Endodermal cell (in vitro differentiated cells): Measurements from ENCODE around the gene HMGB4. TPM values are rescaled to one million over a fixed set of nuclear protein-coding genes. Genes with fewer than 3 reads are reported as not detected.
A peak's percentile ranks its signal among the peaks of the same experiment; 100 is the strongest.

Experiments
- DNase-seq: peaks from one replicate; pipeline ENCODE4 v3.0.0-alpha.2; 2017
- H3K27ac ChIP-seq: 2 replicates; pipeline ENCODE4 v1.5.1; 2013; ENCODE audit warnings: mild to moderate bottlenecking, low read depth, low read length, moderate library complexity
- H3K27me3 ChIP-seq: 2 replicates; pipeline ENCODE4 v1.6.1; 2013; ENCODE audit warnings: mild to moderate bottlenecking, low read length, moderate library complexity; ENCODE audit not compliant: insufficient read depth, control insufficient read depth, poor library complexity, severe bottlenecking
- H3K36me3 ChIP-seq: 2 replicates; pipeline ENCODE4 v1.7.0; 2013; ENCODE audit warnings: mild to moderate bottlenecking, low read length, moderate library complexity; ENCODE audit not compliant: control insufficient read depth, insufficient read depth
- H3K4me1 ChIP-seq: one replicate; pipeline ENCODE4 v1.7.0; 2013; ENCODE audit warnings: low read length; ENCODE audit not compliant: control insufficient read depth, insufficient read depth
- H3K4me3 ChIP-seq: 2 replicates; pipeline ENCODE4 v1.5.1; 2013; ENCODE audit warnings: mild to moderate bottlenecking, low read length, moderate library complexity
- H3K9ac ChIP-seq: 2 replicates; pipeline ENCODE4 v1.6.1; 2013; ENCODE audit warnings: mild to moderate bottlenecking, low read length, moderate library complexity; ENCODE audit not compliant: poor library complexity, severe bottlenecking; ENCODE audit errors: extremely low read depth
- H3K9me3 ChIP-seq: 2 replicates; pipeline ENCODE4 v1.6.1; 2013; ENCODE audit warnings: mild to moderate bottlenecking, low read length, moderate library complexity; ENCODE audit not compliant: control insufficient read depth
- H3K27ac Mint-ChIP-seq: 2 replicates; pipeline ENCODE4 v1.8.0; 2020; ENCODE audit warnings: mixed read lengths
- H3K27me3 Mint-ChIP-seq: 2 replicates; pipeline ENCODE4 v1.8.0; 2021; ENCODE audit warnings: mild to moderate bottlenecking, mixed read lengths; ENCODE audit not compliant: insufficient read depth
- H3K36me3 Mint-ChIP-seq: 2 replicates; pipeline ENCODE4 v1.8.0; 2020; ENCODE audit warnings: low read depth, mixed read lengths
- H3K4me1 Mint-ChIP-seq: 2 replicates; pipeline ENCODE4 v1.8.0; 2020; ENCODE audit warnings: mixed read lengths
- H3K4me3 Mint-ChIP-seq: 2 replicates; pipeline ENCODE4 v1.8.0; 2020; ENCODE audit warnings: mild to moderate bottlenecking, moderate library complexity, mixed read lengths
- H3K9me3 Mint-ChIP-seq: 2 replicates; pipeline ENCODE4 v1.8.0; 2020; ENCODE audit warnings: mild to moderate bottlenecking, mixed read lengths
- CTCF ChIP-seq: fragments of 200-600 bp; sonication (generic); conservative IDR thresholded peaks from 2 replicates; pipeline ENCODE4 v1.5.0; 2021; ENCODE audit warnings: antibody characterized with exemption, mild to moderate bottlenecking
- WGBS, 2 experiments: methylation state at CpG; one replicate each; pipeline versions ENCODE4 v1.1.5 to v1.1.7; 2013; ENCODE audit warnings: missing lambda C conversion rate in 2 of 2, mixed read lengths in 1 of 2; ENCODE audit not compliant: insufficient coverage in 1 of 2, insufficient read length in 1 of 2; 5-methylcytosine and 5-hydroxymethylcytosine counted together
- total RNA-seq, 2 donors: library from RNA; stranded (reverse); fragmentation: NEBNext Ultra II Directional in 1 of 2; extraction: Animal tissue kit (Norgen Biotek cat#: 25700) in 1 of 2; gene quantifications; 2 replicates in 1 of 2; 3 replicates in 1 of 2; pipeline ENCODE4 v1.2.1, GENCODE V29; 2021

HMGB4 gene
- total RNA-seq, 2 donors from 2014 or later = not detected

- peaks cover 7% of the 10 kb centered on the region for H3K4me1 ChIP-seq
- no peaks in the 10 kb centered on the region for H3K36me3 ChIP-seq
- DNase-seq = no peak
- Mint-ChIP-seq H3K4me3 (no peak overlapping the region), H3K27me3 (peaks cover 15% of the 10 kb centered on the region), H3K9me3 (no peaks in the 10 kb centered on the region), H3K27ac (no peak overlapping the region), H3K36me3 (no peaks in the 10 kb centered on the region), H3K4me1 (peaks cover 22% of the 10 kb centered on the region)
- H3K9me3 ChIP-seq = no peaks in the 10 kb centered on the region
- 86 to 94% methylated on average over 3 of the region's 3 CpGs for WGBS, 2 experiments
- no peaks in the 10 kb centered on the region for H3K27me3 ChIP-seq
- TF ChIP-seq CTCF = no peak
- H3K27ac ChIP-seq = no peak overlapping the region
- H3K4me3 ChIP-seq = no peak overlapping the region
- H3K9ac ChIP-seq = no peak overlapping the region
Observed at GRCh38 chr1:33905241-33905640, 41.4 kb downstream of the HMGB4 start.

GRCh38 chr1:33906156-33906555, 42.3 kb downstream of the HMGB4 start:
- Histone ChIP-seq H3K27ac (no peak overlapping the region), H3K4me3 (no peak overlapping the region), H3K4me1 (peaks cover 7% of the 10 kb centered on the region), H3K9me3 (no peaks in the 10 kb centered on the region), H3K9ac (no peak overlapping the region), H3K36me3 (no peaks in the 10 kb centered on the region), H3K27me3 (no peaks in the 10 kb centered on the region)
- H3K27ac Mint-ChIP-seq = no peak overlapping the region
- H3K36me3 Mint-ChIP-seq = no peaks in the 10 kb centered on the region
- H3K27me3 Mint-ChIP-seq = peaks cover 14% of the 10 kb centered on the region
- H3K4me1 Mint-ChIP-seq = peaks cover 22% of the 10 kb centered on the region
- TF ChIP-seq CTCF = no peak
- WGBS, 2 experiments = 78 to 88% methylated on average over 1 of the region's 1 CpG
- DNase-seq = no peak
- no peak overlapping the region for H3K4me3 Mint-ChIP-seq
- H3K9me3 Mint-ChIP-seq = no peaks in the 10 kb centered on the region

- no peak for TF ChIP-seq CTCF
- Histone ChIP-seq H3K36me3 (no peaks in the 10 kb centered on the region), H3K27ac (no peak overlapping the region), H3K9ac (no peak overlapping the region), H3K27me3 (no peaks in the 10 kb centered on the region), H3K4me1 (no peaks in the 10 kb centered on the region), H3K4me3 (no peak overlapping the region), H3K9me3 (no peaks in the 10 kb centered on the region)
- H3K27ac Mint-ChIP-seq = no peak overlapping the region
- 93 to 96% methylated on average over 11 of the region's 11 CpGs for WGBS, 2 experiments
- peak; percentile 36 for DNase-seq
- H3K9me3 Mint-ChIP-seq = no peaks in the 10 kb centered on the region
- peaks cover 15% of the 10 kb centered on the region for H3K27me3 Mint-ChIP-seq
- H3K36me3 Mint-ChIP-seq = no peaks in the 10 kb centered on the region
- no peak overlapping the region for H3K4me3 Mint-ChIP-seq
- peaks cover 7% of the 10 kb centered on the region for H3K4me1 Mint-ChIP-seq
Observed at GRCh38 chr1:33908324-33908956, 44.6 kb downstream of the HMGB4 start.
